Activated CD4-positive, alpha-beta memory T cell treated with anti-CD3 and anti-CD28 coated beads, Interleukin-2, amount 10 ng/mL, durations not matched to agents 7 days and 5 days (primary cell): ENCODE results near the gene NTN5. TPM values are rescaled to one million over a fixed set of nuclear protein-coding genes. Genes with fewer than 3 reads are reported as not detected.
"Not testable (repeated sequence)": the region's sequence is repeated elsewhere in the genome, so short reads cannot be mapped to it uniquely, and the experiment has no call there.

Experiments used
- CTCF ChIA-PET: fragments of 350-600 bp; sonication (Branson Sonifier 250); formaldehyde crosslinking; loops from one replicate; lab custom pipeline; 2021; ENCODE audit warnings: antibody characterized with exemption, inconsistent platforms; lab: Charles Lee
- POLR2A ChIA-PET: fragments of 350-600 bp; sonication (Branson Sonifier 250); formaldehyde crosslinking; loops from one replicate; lab custom pipeline; 2021; ENCODE audit warnings: antibody characterized with exemption; lab: Charles Lee
- DNase-seq: peaks from one replicate; pipeline ENCODE4 v3.0.0-alpha.2; 2020
- H3K27ac Mint-ChIP-seq: one replicate; pipeline ENCODE4 v1.8.0; 2021; ENCODE audit warnings: mild to moderate bottlenecking, mixed read lengths
- H3K27me3 Mint-ChIP-seq: one replicate; pipeline ENCODE4 v1.8.0; 2021; ENCODE audit warnings: mixed read lengths
- H3K36me3 Mint-ChIP-seq: one replicate; pipeline ENCODE4 v1.8.0; 2021; ENCODE audit warnings: low read depth, mixed read lengths
- H3K4me1 Mint-ChIP-seq: one replicate; pipeline ENCODE4 v1.8.0; 2021; ENCODE audit warnings: mixed read lengths
- H3K4me3 Mint-ChIP-seq: one replicate; pipeline ENCODE4 v1.8.0; 2021; ENCODE audit warnings: mild to moderate bottlenecking, mixed read lengths
- H3K9me3 Mint-ChIP-seq: one replicate; pipeline ENCODE4 v1.8.0; 2021; ENCODE audit warnings: mixed read lengths
- total RNA-seq, 2 experiments: library from RNA; stranded (reverse); gene quantifications; one replicate each; pipeline ENCODE4 v1.2.3, GENCODE V29; 2021

Gene NTN5
- total RNA-seq, 2 experiments from 2014 or later = 0.68 to 1.1 TPM

- peaks cover 2% of the 10 kb centered on the region for H3K36me3 Mint-ChIP-seq
- no peaks in the 10 kb centered on the region for H3K27me3 Mint-ChIP-seq
- H3K9me3 Mint-ChIP-seq = peaks cover 5% of the 10 kb centered on the region
- peak overlapping the region; percentile 44 for H3K27ac Mint-ChIP-seq
- DNase-seq = peak; percentile 99
- H3K4me1 Mint-ChIP-seq = peaks cover 18% of the 10 kb centered on the region
- ChIA-PET POLR2A (interaction anchor here (0.8 to 1.9 kb wide), 7 partner anchors 10 to 279 kb away, joined by 3 to 10 read pairs (median 3); partner anchors contain the start of genes GYS1, PPP1R15A and RUVBL2), CTCF (interaction anchor here (0.5 to 2.6 kb wide), 4 partner anchors 14 to 208 kb away, joined by 3 to 13 read pairs (median 3); partner anchors contain the start of gene CA11)
- H3K4me3 Mint-ChIP-seq = peak overlapping the region; percentile 76
Measured at GRCh38 chr19:48713864-48714755, 41.3 kb upstream of the NTN5 start.

- Mint-ChIP-seq H3K4me3 (peak overlapping the region; percentile 76), H3K27ac (peak overlapping the region; percentile 1), H3K27me3 (no peaks in the 10 kb centered on the region), H3K4me1 (peaks cover 18% of the 10 kb centered on the region), H3K36me3 (peaks cover 2% of the 10 kb centered on the region), H3K9me3 (peaks cover 5% of the 10 kb centered on the region)
- POLR2A ChIA-PET = interaction anchor here (0.8 to 1.9 kb wide), 5 partner anchors 12 to 280 kb away, joined by 3 to 10 read pairs (median 3); partner anchors contain the start of genes GYS1, PPP1R15A and RUVBL2
- DNase-seq = no peak
- CTCF ChIA-PET = interaction anchor here (0.5 to 2.6 kb wide), 4 partner anchors 26 to 207 kb away, joined by 3 to 13 read pairs (median 6); no protein-coding TSS in a partner anchor
Measured at GRCh38 chr19:48713041-48713863, 40.4 kb upstream of the NTN5 start.

GRCh38 chr19:48711106-48711662 is 38.4 kb upstream of the NTN5 start:
- ChIA-PET POLR2A (no interaction called here), CTCF (no interaction called here)
- no peak overlapping the region for H3K27ac Mint-ChIP-seq
- H3K4me3 Mint-ChIP-seq = no peak overlapping the region
- DNase-seq = no peak
- peaks cover 18% of the 10 kb centered on the region for H3K4me1 Mint-ChIP-seq
- peaks cover 2% of the 10 kb centered on the region for H3K36me3 Mint-ChIP-seq
- H3K27me3 Mint-ChIP-seq = no peaks in the 10 kb centered on the region
- peaks cover 5% of the 10 kb centered on the region for H3K9me3 Mint-ChIP-seq

GRCh38 chr19:48708471-48708870 is 35.7 kb upstream of the NTN5 start:
- Mint-ChIP-seq H3K9me3 (peaks cover 5% of the 10 kb centered on the region), H3K4me1 (peaks cover 8% of the 10 kb centered on the region), H3K4me3 (no peak overlapping the region), H3K36me3 (peaks cover 2% of the 10 kb centered on the region), H3K27me3 (no peaks in the 10 kb centered on the region), H3K27ac (no peak overlapping the region)
- no peak for DNase-seq
- CTCF ChIA-PET = no interaction called here
- POLR2A ChIA-PET = no interaction called here

- Mint-ChIP-seq H3K27ac (no peak overlapping the region), H3K4me3 (no peak overlapping the region), H3K4me1 (no peaks in the 10 kb centered on the region), H3K9me3 (no peaks in the 10 kb centered on the region), H3K36me3 (peaks cover 2% of the 10 kb centered on the region), H3K27me3 (no peaks in the 10 kb centered on the region)
- POLR2A ChIA-PET = interaction anchor here (1.0 kb wide), 1 partner anchor 89 kb away, joined by 3 read pairs; no protein-coding TSS in a partner anchor
- CTCF ChIA-PET = no interaction called here
- no peak for DNase-seq
Measured at GRCh38 chr19:48705431-48705830, 32.6 kb upstream of the NTN5 start.

GRCh38 chr19:48703316-48703715 is 30.5 kb upstream of the NTN5 start:
- Mint-ChIP-seq H3K4me1 (no peaks in the 10 kb centered on the region), H3K27ac (no peak overlapping the region), H3K27me3 (no peaks in the 10 kb centered on the region), H3K9me3 (no peaks in the 10 kb centered on the region), H3K4me3 (no peak overlapping the region), H3K36me3 (peaks cover 2% of the 10 kb centered on the region)
- ChIA-PET POLR2A (no interaction called here), CTCF (no interaction called here)
- no peak for DNase-seq

GRCh38 chr19:48702701-48703100 is 29.9 kb upstream of the NTN5 start:
- CTCF ChIA-PET = no interaction called here
- Mint-ChIP-seq H3K27ac (no peak overlapping the region), H3K27me3 (no peaks in the 10 kb centered on the region), H3K4me1 (no peaks in the 10 kb centered on the region), H3K9me3 (no peaks in the 10 kb centered on the region), H3K36me3 (peaks cover 2% of the 10 kb centered on the region), H3K4me3 (no peak overlapping the region)
- POLR2A ChIA-PET = no interaction called here
- DNase-seq = no peak

GRCh38 chr19:48698046-48698445 is 25.2 kb upstream of the NTN5 start:
- H3K27me3 Mint-ChIP-seq = peaks cover 13% of the 10 kb centered on the region
- ChIA-PET CTCF (interaction anchor here (0.7 kb wide), 1 partner anchor 9 kb away, joined by 3 read pairs; no protein-coding TSS in a partner anchor), POLR2A (no interaction called here)
- H3K36me3 Mint-ChIP-seq = peaks cover 2% of the 10 kb centered on the region
- peaks cover 6% of the 10 kb centered on the region for H3K4me1 Mint-ChIP-seq
- DNase-seq = no peak
- H3K9me3 Mint-ChIP-seq = no peaks in the 10 kb centered on the region
- H3K27ac Mint-ChIP-seq = no peak overlapping the region
- no peak overlapping the region for H3K4me3 Mint-ChIP-seq

GRCh38 chr19:48696353-48697010 is 23.7 kb upstream of the NTN5 start:
- no peaks in the 10 kb centered on the region for H3K36me3 Mint-ChIP-seq
- POLR2A ChIA-PET = interaction anchor here (0.8 to 1.1 kb wide), 3 partner anchors 9 to 21 kb away, joined by 3 read pairs; no protein-coding TSS in a partner anchor
- CTCF ChIA-PET = interaction anchor here (1.7 kb wide), 1 partner anchor 22 kb away, joined by 5 read pairs; no protein-coding TSS in a partner anchor
- no peak overlapping the region for H3K4me3 Mint-ChIP-seq
- DNase-seq = no peak
- peaks cover 13% of the 10 kb centered on the region for H3K27me3 Mint-ChIP-seq
- H3K9me3 Mint-ChIP-seq = no peaks in the 10 kb centered on the region
- peaks cover 6% of the 10 kb centered on the region for H3K4me1 Mint-ChIP-seq
- no peak overlapping the region for H3K27ac Mint-ChIP-seq

GRCh38 chr19:48695743-48696352 is 23.0 kb upstream of the NTN5 start, which contains the start of gene FUT2:
TSS of gene FUT2 (plus strand) at chr19:48695971. CDS start at chr19:48702957, 6,986 bp downstream.
- ChIA-PET POLR2A (interaction anchor here (1.1 kb wide), 2 partner anchors 14 to 20 kb away, joined by 3 read pairs; no protein-coding TSS in a partner anchor), CTCF (interaction anchor here (1.7 kb wide), 1 partner anchor 21 kb away, joined by 5 read pairs; no protein-coding TSS in a partner anchor)
- Mint-ChIP-seq H3K4me3 (no peak within 1 kb of the TSS), H3K27me3 (peaks cover 13% of the 10 kb centered on the region), H3K9me3 (no peaks in the 10 kb centered on the region), H3K27ac (no peak within 1 kb of the TSS), H3K36me3 (no peaks in the 10 kb centered on the region), H3K4me1 (peaks cover 6% of the 10 kb centered on the region)
- no peak for DNase-seq

- POLR2A ChIA-PET, CTCF ChIA-PET, DNase-seq, H3K4me1 Mint-ChIP-seq, H3K27ac Mint-ChIP-seq, H3K9me3 Mint-ChIP-seq, H3K4me3 Mint-ChIP-seq, H3K36me3 Mint-ChIP-seq: not testable (repeated sequence)
- peaks cover 13% of the 10 kb centered on the region for H3K27me3 Mint-ChIP-seq
Measured at GRCh38 chr19:48693629-48694028, 20.8 kb upstream of the NTN5 start.
